ENCODE measurements around the gene CSN2. TPM values are rescaled to one million over a fixed set of nuclear protein-coding genes. Genes with fewer than 3 reads are reported as not detected.

Gene CSN2
- total and polyA plus RNA-seq, 2 of the 4 experiments (the other 2 are of a cell fraction): not detected

DNA sequence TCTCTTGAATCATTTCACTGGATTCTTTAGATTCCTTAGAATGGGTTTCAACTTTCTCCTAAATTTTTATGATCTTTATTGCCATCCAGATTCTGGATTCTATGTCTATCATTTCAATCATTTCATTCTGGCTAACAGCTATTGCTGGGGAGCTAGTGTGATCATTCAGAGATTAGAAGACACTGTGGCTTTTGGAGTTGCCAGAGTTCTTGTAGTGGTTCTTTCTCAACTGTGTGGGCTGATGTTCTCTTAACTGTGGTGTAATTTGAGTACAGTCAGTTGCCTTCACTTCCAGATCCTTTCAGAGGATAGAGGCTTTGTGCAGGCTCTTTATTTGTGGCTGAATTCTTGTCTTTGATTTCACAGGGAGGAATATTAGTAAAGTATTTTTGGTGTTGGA is 12.1 kb upstream of the CSN2 start:
- Histone ChIP-seq H4K91ac (ENCODE audit: insufficient read depth, low read depth, low read length) (no peak overlapping the region), H3K9ac (ENCODE audit: low read depth, low read length) (no peak overlapping the region), H2BK20ac (ENCODE audit: low read depth, low read length) (no peak overlapping the region), H4K5ac (ENCODE audit: low read depth, low read length) (no peak overlapping the region), H3K9me3 (ENCODE audit: control insufficient read depth, insufficient read depth, low read length) (no peaks in the 10 kb centered on the region), H2BK15ac (ENCODE audit: low read depth, low read length) (no peak overlapping the region), H3K14ac (replicated peaks; ENCODE audit: low read depth, low read length) (no peak overlapping the region), H3K36me3 (ENCODE audit: control insufficient read depth, insufficient read depth, low read length) (no peaks in the 10 kb centered on the region), H4K20me1 (ENCODE audit: insufficient read depth, low read length) (no peaks in the 10 kb centered on the region), H2AK5ac (ENCODE audit: low read depth, low read length) (no peak overlapping the region), H3K9me1 (ENCODE audit: insufficient read depth, low read length) (no peaks in the 10 kb centered on the region), H3K4ac (ENCODE audit: low read depth, low read length) (no peak overlapping the region), H3K4me3 (ENCODE audit: insufficient read depth, low read depth, low read length) (no peak overlapping the region), H3K27me3 (ENCODE audit: control insufficient read depth, insufficient read depth, low read length) (no peaks in the 10 kb centered on the region), H3K56ac (ENCODE audit: extremely low read depth, insufficient read depth, low read length) (no peak overlapping the region), H2BK120ac (ENCODE audit: low read depth, low read length) (no peak overlapping the region), H2AFZ (replicated peaks; ENCODE audit: low read length, poor library complexity) (no peak overlapping the region), H3K18ac (ENCODE audit: low read depth, low read length) (no peak overlapping the region), H4K8ac (ENCODE audit: low read depth in 2 of 2, low read length in 2 of 2) (no peak overlapping the region), H3K4me1 (ENCODE audit: control insufficient read depth, insufficient read depth, low read length) (no peaks in the 10 kb centered on the region), H3K79me1 (ENCODE audit: low read depth in 1 of 2, low read length in 2 of 2) (no peaks in the 10 kb centered on the region), H3K4me2 (ENCODE audit: low read depth, low read length) (no peak overlapping the region), H3K23ac (ENCODE audit: low read depth, low read length) (no peak overlapping the region), H3K27ac (ENCODE audit: insufficient read depth, low read length) (no peak overlapping the region), H2BK5ac (ENCODE audit: low read depth, low read length, poor library complexity, severe bottlenecking) (no peak overlapping the region), H2AK9ac (replicated peaks; ENCODE audit: low read depth, low read length, poor library complexity) (no peak overlapping the region)
- intact Hi-C loops (cut with micrococcal nuclease): no loop called here
- no peak for TF ChIP-seq SMC3 (IDR thresholded peaks at IDR 0.05; ENCODE audit: low read depth, low read length)
- no peak for TF ChIP-seq RAD21 (IDR thresholded peaks at IDR 0.05; ENCODE audit: low read length)
- TF ChIP-seq BHLHE40 (IDR thresholded peaks at IDR 0.05; ENCODE audit: low read depth, low read length): no peak
- no peak for TF ChIP-seq POLR2A (IDR thresholded peaks at IDR 0.05; ENCODE audit: low read depth, low read length)
- no peak for TF ChIP-seq CHD1 (IDR thresholded peaks at IDR 0.05; ENCODE audit: low read depth, low read length)
- TF ChIP-seq FOS (IDR thresholded peaks at IDR 0.05; ENCODE audit: low read depth, low read length): no peak
- no peak; the same call in 1 of the 2 replicates for ATAC-seq (ENCODE audit: low read depth)
- ChIA-PET POLR2A (ENCODE audit: unreplicated experiment) (no interaction called here), CTCF (no interaction called here)
- DNase-seq: no peak
- dilution Hi-C loops (cut with HindIII; ENCODE audit: low sequenced_read_pairs, unreplicated experiment): no loop called here
- in situ Hi-C loops (cut with MboI; ENCODE audit: low sequenced_read_pairs): no loop called here
- no TSS peak for BruUV-seq (replicated peaks)
